Omental fat pad (tissue), 4 donors: ENCODE data around the gene AMER3. TPM values are rescaled to one million over a fixed set of nuclear protein-coding genes. Genes with fewer than 3 reads are reported as not detected.

ENCODE experiments used
- ATAC-seq: fragments of 150-250 bp; one replicate; pipeline ENCODE4 v1.9.1; 2016; ENCODE audit warnings: mild to moderate bottlenecking, moderate library complexity; ENCODE audit not compliant: low FRiP score
- DNase-seq: peaks from one replicate; pipeline ENCODE4 v3.0.0-alpha.2; 2019; ENCODE audit warnings: low spot score
- CTCF ChIP-seq, 3 donors: fragments of 450-650 bp; IDR thresholded peaks; one replicate each; pipeline ENCODE4 v1.5.1; 2016 to 2017; ENCODE audit warnings: antibody characterized with exemption in 3 of 3, mild to moderate bottlenecking in 3 of 3, moderate library complexity in 2 of 3
- total RNA-seq, 4 donors: library from RNA; depleted of rRNA; stranded (reverse); fragments of >200 nt; gene quantifications; one replicate each; pipeline ENCODE4 v1.1.0, GENCODE V29; 2016

Gene AMER3
- total RNA-seq, 4 donors from 2014 or later, result not detected

- no peak for TF ChIP-seq CTCF (IDR thresholded peaks at IDR 0.05)
- DNase-seq (no peak), ATAC-seq (no peak)
These were observed 17.7 kb upstream of the AMER3 start for GRCh38 chr2:130737592-130737991.

- TF ChIP-seq CTCF (IDR thresholded peaks at IDR 0.05), result no peak
- DNase-seq, result no peak
- no peak for ATAC-seq
These were observed 14.7 kb upstream of the AMER3 start for GRCh38 chr2:130740671-130741070.

- ATAC-seq (no peak), DNase-seq (no peak)
- TF ChIP-seq CTCF (IDR thresholded peaks at IDR 0.05), result no peak
These were observed 12.1 kb upstream of the AMER3 start for GRCh38 chr2:130743278-130743677.

GRCh38 chr2:130744287-130745117 is 10.8 kb upstream of the AMER3 start:
- ATAC-seq (no peak), DNase-seq (no peak)
- TF ChIP-seq CTCF (IDR thresholded peaks at IDR 0.05), result no peak

GRCh38 chr2:130749078-130749477 is 6.3 kb upstream of the AMER3 start:
- TF ChIP-seq CTCF (IDR thresholded peaks at IDR 0.05), result no peak
- no peak for ATAC-seq
- DNase-seq, result no peak

- no peak for TF ChIP-seq CTCF (IDR thresholded peaks at IDR 0.05)
- DNase-seq, result no peak
- ATAC-seq, result no peak
These were observed 5.7 kb upstream of the AMER3 start for GRCh38 chr2:130749641-130750040.

- ATAC-seq (no peak), DNase-seq (no peak)
- no peak for TF ChIP-seq CTCF (IDR thresholded peaks at IDR 0.05)
These were observed 529 bp upstream of the AMER3 start for GRCh38 chr2:130754811-130755210.
